Measurements from ENCODE around the gene AKAP6.

The AKAP6 gene

DNA sequence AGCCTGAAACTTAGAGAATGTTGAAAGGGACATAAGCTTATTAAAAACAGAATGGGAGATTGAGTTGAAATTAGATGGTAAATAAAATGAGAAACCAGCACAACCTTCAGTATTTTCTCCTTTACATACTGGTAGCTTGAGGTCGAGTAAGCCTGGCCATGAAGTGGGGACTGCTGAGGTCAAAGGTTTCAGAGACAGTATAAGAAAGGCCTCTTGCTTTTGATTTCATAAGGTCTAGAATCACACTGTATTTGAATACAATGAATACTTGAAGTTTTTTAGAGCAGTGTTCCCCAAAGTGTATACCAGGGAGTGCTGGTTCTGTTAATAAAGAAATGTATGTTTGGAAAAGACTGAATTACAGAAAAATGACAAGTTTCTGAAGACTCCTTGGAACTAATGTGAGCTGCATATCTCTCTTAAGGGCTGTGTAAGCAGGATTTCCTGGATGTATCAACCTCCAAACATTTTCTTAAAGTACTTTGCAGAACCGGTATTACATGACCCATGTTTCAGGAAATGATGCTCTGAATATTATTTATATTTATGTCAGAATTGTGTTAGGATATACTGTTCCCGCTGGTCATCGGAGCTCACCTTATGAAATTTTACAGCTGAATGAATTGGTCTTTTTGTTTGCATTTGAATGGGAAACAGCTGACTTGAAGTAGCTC lies 85.0 kb downstream of the AKAP6 start:
- no peak for TF ChIP-seq CTCF (conservative IDR thresholded peaks at IDR 0.05; ENCODE audit: low read depth, low read length)
- H3K4me3 ChIP-seq (ENCODE audit: low read depth, low read length), result no peak overlapping the region
- peak; percentile 20 for DNase-seq (ENCODE audit: low read depth)

GRCh38 chr14:32414808-32415255 lies 85.7 kb downstream of the AKAP6 start:
- TF ChIP-seq CTCF (conservative IDR thresholded peaks at IDR 0.05; ENCODE audit: low read depth, low read length), result no peak
- peak; percentile 64 for DNase-seq (ENCODE audit: low read depth)
- H3K4me3 ChIP-seq (ENCODE audit: low read depth, low read length), result no peak overlapping the region

DNA sequence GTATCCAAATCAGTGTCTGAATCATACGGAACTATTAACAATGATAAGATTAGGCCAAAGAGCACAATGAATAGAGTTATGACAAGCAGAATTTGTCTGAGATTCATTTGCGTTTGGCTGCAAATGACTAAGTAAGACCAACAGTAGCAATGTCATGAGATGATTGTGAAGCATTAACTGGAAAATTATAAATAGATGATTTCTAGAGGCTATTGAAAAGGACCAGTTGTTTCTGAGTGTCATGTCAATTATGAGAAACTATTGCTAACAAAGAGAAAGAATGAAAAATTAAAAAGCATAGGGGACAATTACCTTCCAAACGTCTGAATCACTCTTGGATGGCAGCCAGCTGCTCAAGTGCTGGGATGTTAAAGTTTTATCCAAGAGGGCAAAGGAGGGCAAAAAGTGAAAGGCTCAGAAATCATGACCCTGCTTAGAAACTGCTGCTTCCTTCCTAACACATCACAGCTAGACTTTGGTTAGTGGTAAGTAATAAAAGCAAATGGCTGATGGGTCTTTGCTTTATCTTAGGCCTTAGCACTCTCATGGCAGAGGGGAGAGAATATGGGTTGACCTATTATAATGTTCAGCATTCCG lies 89.0 kb downstream of the AKAP6 start:
- peak; percentile 70 for DNase-seq (ENCODE audit: low read depth)
- TF ChIP-seq CTCF (conservative IDR thresholded peaks at IDR 0.05; ENCODE audit: low read depth, low read length), result no peak
- no peak overlapping the region for H3K4me3 ChIP-seq (ENCODE audit: low read depth, low read length)

GRCh38 chr14:32419429-32419828 lies 90.3 kb downstream of the AKAP6 start:
- H3K4me3 ChIP-seq (ENCODE audit: low read depth, low read length), result no peak overlapping the region
- DNase-seq (ENCODE audit: low read depth), result no peak
- TF ChIP-seq CTCF (conservative IDR thresholded peaks at IDR 0.05; ENCODE audit: low read depth, low read length), result no peak

DNA sequence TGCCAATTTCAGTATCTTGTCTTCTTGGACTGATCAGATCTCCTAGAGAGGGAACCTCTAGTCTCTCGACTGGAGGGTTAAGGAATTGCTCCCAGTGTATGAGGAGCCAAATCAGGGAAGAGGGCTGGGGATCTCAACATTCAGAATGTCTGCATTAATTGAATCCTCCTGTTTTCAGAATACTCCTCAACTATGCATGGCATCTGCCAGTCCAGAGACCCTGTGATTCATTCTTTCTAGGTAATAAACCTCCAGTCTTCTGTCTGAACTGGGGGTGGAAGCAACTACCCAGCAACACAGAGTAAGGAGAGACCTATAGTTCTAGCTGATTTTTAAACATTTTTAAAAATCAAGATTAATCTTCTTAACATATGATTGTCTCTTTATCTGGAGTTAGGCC lies 92.7 kb downstream of the AKAP6 start:
- no peak for DNase-seq (ENCODE audit: low read depth)
- H3K4me3 ChIP-seq (ENCODE audit: low read depth, low read length), result no peak overlapping the region
- TF ChIP-seq CTCF (conservative IDR thresholded peaks at IDR 0.05; ENCODE audit: low read depth, low read length), result no peak

- H3K4me3 ChIP-seq (ENCODE audit: low read depth, low read length), result no peak overlapping the region
- TF ChIP-seq CTCF (conservative IDR thresholded peaks at IDR 0.05; ENCODE audit: low read depth, low read length), result no peak
- no peak for DNase-seq (ENCODE audit: low read depth)
These were observed 93.3 kb downstream of the AKAP6 start for GRCh38 chr14:32422440-32422839.

GRCh38 chr14:32426028-32426427 lies 96.9 kb downstream of the AKAP6 start:
- no peak for TF ChIP-seq CTCF (conservative IDR thresholded peaks at IDR 0.05; ENCODE audit: low read depth, low read length)
- H3K4me3 ChIP-seq (ENCODE audit: low read depth, low read length), result no peak overlapping the region
- no peak for DNase-seq (ENCODE audit: low read depth)

Data from choroid plexus epithelial cell (primary cell).